Fibroblast of lung (primary cell): ENCODE measurements around the gene TRIM15. TPM values are rescaled to one million over a fixed set of nuclear protein-coding genes. Genes with fewer than 3 reads are reported as not detected.

Experiments
- DNase-seq, 2 donors: peaks; one replicate each; pipeline versions ENCODE4 v3.0.0 to v3.0.0-alpha.2; 2010; ENCODE audit warnings: low read depth in 2 of 2
- H2AFZ ChIP-seq: 2 replicates; pipeline ENCODE4 v1.5.1; 2012; ENCODE audit warnings: low read length, control low read depth, inconsistent platforms
- H3K27ac ChIP-seq: 2 replicates; pipeline ENCODE4 v1.5.1; 2011; ENCODE audit warnings: low read length, control low read depth; ENCODE audit not compliant: insufficient read depth
- H3K27me3 ChIP-seq: 2 replicates; pipeline ENCODE4 v1.5.1; 2011; ENCODE audit warnings: mild to moderate bottlenecking, low read length; ENCODE audit not compliant: control insufficient read depth, insufficient read depth
- H3K36me3 ChIP-seq: 2 replicates; pipeline ENCODE4 v1.5.1; 2011; ENCODE audit warnings: low read length; ENCODE audit not compliant: control insufficient read depth, insufficient read depth
- H3K4me1 ChIP-seq: 2 replicates; pipeline ENCODE4 v1.5.1; 2011; ENCODE audit warnings: low read length; ENCODE audit not compliant: control insufficient read depth, insufficient read depth; ENCODE audit errors: extremely low read depth
- H3K4me2 ChIP-seq: 2 replicates; pipeline ENCODE4 v1.5.1; 2011; ENCODE audit warnings: low read length, control low read depth; ENCODE audit not compliant: insufficient read depth; ENCODE audit errors: extremely low read depth
- H3K4me3 ChIP-seq, 4 experiments: fragments of 200-600 bp in 1 of 4; sonication (generic) in 1 of 4; replicated peaks in 1 of 4; 2 replicates each; pipeline ENCODE4 v1.5.1; 2011 to 2016; ENCODE audit warnings: low read length in 4 of 4, low read depth in 3 of 4, mild to moderate bottlenecking in 3 of 4, control low read depth in 2 of 4, inconsistent platforms in 1 of 4, mixed read lengths in 1 of 4; ENCODE audit not compliant: insufficient read depth in 1 of 4; ENCODE audit errors: control extremely low read depth in 1 of 4
- H3K79me2 ChIP-seq: 2 replicates; pipeline ENCODE4 v1.5.1; 2012; ENCODE audit warnings: mild to moderate bottlenecking, low read length, inconsistent platforms; ENCODE audit not compliant: control insufficient read depth, insufficient read depth
- H3K9ac ChIP-seq: 2 replicates; pipeline ENCODE4 v1.5.1; 2011; ENCODE audit warnings: mild to moderate bottlenecking, low read length, control low read depth; ENCODE audit not compliant: insufficient read depth
- H3K9me3 ChIP-seq: 2 replicates; pipeline ENCODE4 v1.5.1; 2012; ENCODE audit warnings: low read depth, low read length; ENCODE audit not compliant: control insufficient read depth, insufficient read depth
- H4K20me1 ChIP-seq: 2 replicates; pipeline ENCODE4 v1.5.1; 2011; ENCODE audit warnings: low read length; ENCODE audit not compliant: control insufficient read depth, insufficient read depth; ENCODE audit errors: extremely low read depth
- CTCF ChIP-seq, 2 donors: IDR thresholded peaks in 1 of 2; conservative IDR thresholded peaks in 1 of 2; 1 replicate in 1 of 2; 2 replicates in 1 of 2; pipeline ENCODE4 v1.5.1; 2011 to 2012; ENCODE audit warnings: low read length in 2 of 2, control low read depth in 1 of 2, inconsistent platforms in 1 of 2, low read depth in 1 of 2, mild to moderate bottlenecking in 1 of 2
- EZH2 ChIP-seq: IDR thresholded peaks from 2 replicates; pipeline ENCODE4 v1.5.1; 2012; ENCODE audit warnings: low read length, control low read depth, mild to moderate bottlenecking; ENCODE audit errors: missing control alignments
- polyA plus RNA-seq, 2 donors: library from polyadenylated mRNA; depleted of rRNA in 1 of 2; stranded (reverse) in 1 of 2; unstranded in 1 of 2; fragments of >200 nt; gene quantifications; 2 replicates each; pipeline ENCODE4 v1.2.1, GENCODE V29; 2011 to 2012; ENCODE audit warnings: missing spikeins in 1 of 2
- total RNA-seq: library from RNA; depleted of rRNA; stranded (reverse); fragments of >200 nt; gene quantifications from 2 replicates; pipeline ENCODE4 v1.2.1, GENCODE V29; 2014

TRIM15 gene
- total and polyA plus RNA-seq, 2 donors (not counting 1 experiment from before 2014, with no cell fraction given): not detected

DNA sequence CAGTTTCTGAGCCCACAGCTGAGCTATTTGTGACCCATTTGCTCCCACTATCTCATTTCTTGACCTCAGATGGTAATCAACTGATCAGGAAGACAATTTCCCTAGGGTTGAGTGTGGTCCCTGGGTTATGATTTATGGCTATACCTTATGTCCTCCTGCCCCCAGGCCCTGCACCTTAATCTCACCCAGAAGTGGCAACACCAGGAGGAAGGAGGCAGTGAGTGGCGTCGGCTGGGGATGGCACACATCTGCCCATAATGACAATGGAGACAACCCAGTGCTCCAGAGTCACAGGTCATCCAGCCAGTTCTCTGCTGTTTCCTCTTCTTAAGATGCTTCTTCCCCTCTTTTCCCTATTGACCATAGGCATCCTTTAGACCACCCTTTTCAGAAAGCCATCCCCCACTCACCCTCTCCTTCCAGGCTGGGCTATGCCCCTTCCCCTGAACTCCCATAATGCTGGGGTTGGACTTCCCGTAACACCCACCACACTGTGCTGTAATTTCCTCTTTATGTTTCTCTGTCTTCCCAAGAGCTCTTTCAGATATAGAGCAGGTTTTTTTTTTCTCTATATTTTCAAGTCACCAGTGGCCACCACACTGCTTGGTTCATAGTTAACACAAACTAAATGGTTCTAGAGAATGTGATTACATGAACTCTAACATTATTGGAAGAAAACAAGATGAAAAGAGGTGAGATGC, 10.3 kb upstream of the TRIM15 start:
- Histone ChIP-seq H3K4me3 (no peak overlapping the region), H3K4me1 (peaks cover 6% of the 10 kb centered on the region), H3K27me3 (peaks cover 3% of the 10 kb centered on the region), H4K20me1 (no peaks in the 10 kb centered on the region), H3K9ac (no peak overlapping the region), H3K79me2 (no peaks in the 10 kb centered on the region), H3K9me3 (no peaks in the 10 kb centered on the region), H2AFZ (no peak overlapping the region), H3K27ac (no peak overlapping the region), H3K36me3 (no peaks in the 10 kb centered on the region), H3K4me2 (no peak overlapping the region)
- TF ChIP-seq CTCF (conservative IDR thresholded peaks at IDR 0.05 in 1 of 2, IDR thresholded peaks at IDR 0.05 in 1 of 2; ENCODE audit: low read depth in 1 of 2, low read length in 2 of 2): no peak
- no peak for TF ChIP-seq EZH2
- no peak for DNase-seq

DNA sequence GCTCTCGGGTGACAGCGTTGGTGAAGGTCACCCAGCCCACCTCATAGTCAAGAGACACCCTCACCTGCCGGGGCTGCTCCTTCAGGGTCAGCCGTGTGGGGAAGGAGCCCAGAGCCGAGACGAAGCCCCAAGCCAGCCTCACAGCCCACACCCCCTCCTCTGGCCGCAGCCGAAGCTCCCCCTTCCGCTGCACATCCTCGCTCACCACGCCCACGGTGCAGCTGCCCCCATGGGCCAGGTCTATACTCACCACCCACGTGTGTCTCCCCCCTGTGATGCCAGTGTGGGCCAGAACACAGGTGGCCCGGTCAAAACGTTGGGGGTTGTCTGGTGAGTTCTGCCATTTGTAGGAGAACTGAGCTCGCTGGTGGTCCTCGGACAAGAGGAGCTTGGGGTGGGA, 9.3 kb upstream of the TRIM15 start:
- no peak for TF ChIP-seq EZH2
- TF ChIP-seq CTCF (conservative IDR thresholded peaks at IDR 0.05 in 1 of 2, IDR thresholded peaks at IDR 0.05 in 1 of 2; ENCODE audit: low read depth in 1 of 2, low read length in 2 of 2): no peak
- Histone ChIP-seq H3K36me3 (no peaks in the 10 kb centered on the region), H4K20me1 (no peaks in the 10 kb centered on the region), H3K27ac (no peak overlapping the region), H3K27me3 (peaks cover 3% of the 10 kb centered on the region), H2AFZ (no peak overlapping the region), H3K9ac (no peak overlapping the region), H3K79me2 (no peaks in the 10 kb centered on the region), H3K9me3 (no peaks in the 10 kb centered on the region), H3K4me3 (no peak overlapping the region), H3K4me2 (no peak overlapping the region), H3K4me1 (peaks cover 6% of the 10 kb centered on the region)
- DNase-seq: no peak

DNA sequence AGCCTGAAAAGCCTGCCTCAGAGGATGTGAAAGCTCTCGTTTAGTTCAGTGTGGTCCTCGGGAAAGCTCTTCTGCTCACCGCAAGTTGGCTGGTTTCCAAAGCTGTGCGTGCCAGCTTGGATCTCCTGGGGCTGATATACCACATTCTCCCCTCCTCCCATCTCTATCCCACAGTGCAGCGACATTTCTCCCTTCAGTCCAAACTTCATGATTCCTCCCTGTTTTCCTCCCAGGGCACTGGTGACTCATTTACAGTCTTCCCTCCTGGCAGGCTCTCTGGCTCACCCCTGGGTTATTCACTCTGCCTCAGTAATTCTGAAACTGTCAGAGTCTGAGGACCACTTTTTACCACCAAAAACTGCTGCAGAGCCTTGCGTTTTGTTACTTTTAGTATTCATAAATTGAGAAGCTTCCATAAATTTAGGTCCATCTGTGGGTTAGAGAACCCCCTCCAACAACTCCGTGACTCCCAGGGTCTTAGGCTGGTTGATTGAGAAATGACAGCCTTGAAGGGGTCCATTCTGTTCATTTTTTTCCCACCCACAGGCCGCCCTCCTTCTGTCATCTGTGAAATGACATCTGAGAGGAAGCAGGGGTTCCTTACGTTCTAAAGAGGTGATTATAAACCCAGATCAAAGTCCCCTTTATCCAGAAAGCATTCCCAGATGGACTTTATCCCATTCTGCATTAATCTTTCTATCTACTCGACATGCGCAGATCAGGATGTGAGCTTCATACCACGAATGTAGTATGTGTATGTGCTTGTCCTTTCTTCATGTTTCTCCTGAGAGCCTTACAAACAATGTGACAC, 8.4 kb upstream of the TRIM15 start:
- no peaks in the 10 kb centered on the region for H3K79me2 ChIP-seq
- H3K9me3 ChIP-seq: no peaks in the 10 kb centered on the region
- no peak overlapping the region for H3K9ac ChIP-seq
- H3K4me2 ChIP-seq: no peak overlapping the region
- H3K27ac ChIP-seq: no peak overlapping the region
- no peak overlapping the region for H3K4me3 ChIP-seq
- peaks cover 3% of the 10 kb centered on the region for H3K27me3 ChIP-seq
- TF ChIP-seq EZH2 (no peak), CTCF (conservative IDR thresholded peaks at IDR 0.05 in 1 of 2, IDR thresholded peaks at IDR 0.05 in 1 of 2; ENCODE audit: low read depth in 1 of 2, low read length in 2 of 2) (no peak)
- peaks cover 6% of the 10 kb centered on the region for H3K4me1 ChIP-seq
- no peaks in the 10 kb centered on the region for H3K36me3 ChIP-seq
- peak; percentile 22 to 77 for DNase-seq
- H4K20me1 ChIP-seq: no peaks in the 10 kb centered on the region
- H2AFZ ChIP-seq: no peak overlapping the region
